Mesangial cell (primary cell): Measurements from ENCODE around the gene SLC34A3. TPM values are rescaled to one million over a fixed set of nuclear protein-coding genes. Genes with fewer than 3 reads are reported as not detected.

Source experiments
- total RNA-seq: library from RNA; depleted of rRNA; stranded (reverse); fragments of >200 nt; gene quantifications from 2 replicates; pipeline ENCODE4 v1.2.3, GENCODE V29; 2015

The SLC34A3 gene
- total RNA-seq, 1 donor from 2014 or later = not detected

Other genes starting within 250 kb of the SLC34A3 start
- 2.5 TPM in 1 of 2 replicates, not detected in the other for gene LCNL1, start 247.9 kb upstream of the SLC34A3 start, total RNA-seq
- 49.2 and 65.2 TPM in 2 replicates for gene PAXX, start 238.5 kb upstream of the SLC34A3 start, total RNA-seq
- 16.5 and 47.4 TPM in 2 replicates for gene CLIC3, start 234.3 kb upstream of the SLC34A3 start, total RNA-seq
- 7.7 and 44.4 TPM in 2 replicates for gene ABCA2, start 202.7 kb upstream of the SLC34A3 start, total RNA-seq
- not detected in 2 replicates for gene FUT7, start 198.8 kb upstream of the SLC34A3 start, total RNA-seq
- gene NPDC1, start 184.7 kb upstream of the SLC34A3 start, total RNA-seq = 44.0 and 65.8 TPM in 2 replicates
- not detected in 2 replicates for gene ENTPD2, start 176.8 kb upstream of the SLC34A3 start, total RNA-seq
- gene SAPCD2, start 160.3 kb upstream of the SLC34A3 start, total RNA-seq = 3.5 and 52.6 TPM in 2 replicates
- 6.4 and 13.4 TPM in 2 replicates for gene UAP1L1, start 153.4 kb upstream of the SLC34A3 start, total RNA-seq
- gene MAN1B1, start 143.9 kb upstream of the SLC34A3 start, total RNA-seq = 72.8 and 125 TPM in 2 replicates
- 65.3 and 87.8 TPM in 2 replicates for gene DPP7, start 116.2 kb upstream of the SLC34A3 start, total RNA-seq
- gene GRIN1, start 91.7 kb upstream of the SLC34A3 start, total RNA-seq = 0.13 TPM in 1 of 2 replicates, not detected in the other
- gene LRRC26, start 60.9 kb upstream of the SLC34A3 start, total RNA-seq = 0.16 TPM in 1 of 2 replicates, not detected in the other
- not detected in 2 replicates for gene TMEM210, start 58.8 kb upstream of the SLC34A3 start, total RNA-seq
- gene ANAPC2, start 42.3 kb upstream of the SLC34A3 start, total RNA-seq = 19.6 and 22.9 TPM in 2 replicates
- 79.7 and 97.1 TPM in 2 replicates for gene SSNA1, start 42.2 kb upstream of the SLC34A3 start, total RNA-seq
- gene TPRN, start 30.2 kb upstream of the SLC34A3 start, total RNA-seq = 9.5 and 9.6 TPM in 2 replicates
- 36.0 and 40.9 TPM in 2 replicates for gene TMEM203, start 25.3 kb upstream of the SLC34A3 start, total RNA-seq
- 15.2 and 24.0 TPM in 2 replicates for gene NDOR1, start 25.2 kb upstream of the SLC34A3 start, total RNA-seq
- 1.6 and 5.3 TPM in 2 replicates for gene RNF208, start 8.7 kb upstream of the SLC34A3 start, total RNA-seq
- gene CYSRT1, start 5.7 kb upstream of the SLC34A3 start, total RNA-seq = 0.49 and 2.9 TPM in 2 replicates
- 0.25 TPM in 1 of 2 replicates, not detected in the other for gene RNF224, start 3.4 kb upstream of the SLC34A3 start, total RNA-seq
- gene TUBB4B, start 10.4 kb downstream of the SLC34A3 start, total RNA-seq = 179 and 1,107 TPM in 2 replicates
- not detected in 2 replicates for gene STPG3, start 20.4 kb downstream of the SLC34A3 start, total RNA-seq
- 56.2 and 81.0 TPM in 2 replicates for gene NELFB, start 24.4 kb downstream of the SLC34A3 start, total RNA-seq
- 50.8 and 52.1 TPM in 2 replicates for gene TOR4A, start 46.8 kb downstream of the SLC34A3 start, total RNA-seq
- 0.38 and 1.8 TPM in 2 replicates for gene NRARP, start 71.4 kb downstream of the SLC34A3 start, total RNA-seq
- 5.4 and 22.3 TPM in 2 replicates for gene EXD3, start 192.3 kb downstream of the SLC34A3 start, total RNA-seq
- 0.33 and 2.3 TPM in 2 replicates for gene NOXA1, start 192.5 kb downstream of the SLC34A3 start, total RNA-seq
- 0.38 TPM in 1 of 2 replicates, not detected in the other for gene ENTPD8, start 210.5 kb downstream of the SLC34A3 start, total RNA-seq
- 41.9 and 92.3 TPM in 2 replicates for gene NSMF, start 228.4 kb downstream of the SLC34A3 start, total RNA-seq